GM12878 (cell line): Measurements from ENCODE around the gene ADIPOR1.

ENCODE experiments used
- BHLHE40 ChIP-seq, 2 experiments: fragments of 450-650 bp in 1 of 2; IDR thresholded peaks; 2 replicates each; pipeline ENCODE4 v1.6.1; 2011 to 2017; ENCODE audit warnings: low read depth in 2 of 2, borderline replicate concordance in 1 of 2, improper control_type of control experiment in 1 of 2, low read length in 1 of 2, mild to moderate bottlenecking in 1 of 2
- CHD2 ChIP-seq: IDR thresholded peaks from 2 replicates; pipeline ENCODE4 v1.6.1; 2011; ENCODE audit warnings: low read depth, low read length, improper control_type of control experiment, borderline replicate concordance
- CREM ChIP-seq: IDR thresholded peaks from 2 replicates; pipeline ENCODE4 v1.6.1; 2014; ENCODE audit warnings: antibody characterized with exemption, low read depth
- HDAC2 ChIP-seq: fragments of 200-600 bp; sonication (generic); IDR thresholded peaks from 2 replicates; pipeline ENCODE4 v1.6.1; 2017
- NR2C2 ChIP-seq: IDR thresholded peaks from 2 replicates; pipeline ENCODE4 v1.6.1; 2011; ENCODE audit warnings: borderline replicate concordance, low read depth; ENCODE audit not compliant: control insufficient read depth, insufficient read length
- POLR2A ChIP-seq: IDR thresholded peaks from 2 replicates; pipeline ENCODE4 v1.6.1; 2011; ENCODE audit warnings: low read depth, mild to moderate bottlenecking, low read length
- RFX5 ChIP-seq: IDR thresholded peaks from 2 replicates; pipeline ENCODE4 v1.6.1; 2011; ENCODE audit warnings: low read depth, low read length, improper control_type of control experiment
- SMAD1 ChIP-seq: fragments of 450-650 bp; IDR thresholded peaks from 2 replicates; pipeline ENCODE4 v1.6.1; 2018; ENCODE audit warnings: mild to moderate bottlenecking, low read depth; ENCODE audit not compliant: partially characterized antibody
- TF ChIP-seq, protein P1 (sequence below), 3 experiments: IDR thresholded peaks in 2 of 3; conservative IDR thresholded peaks in 1 of 3; 2 replicates each; pipeline ENCODE4 v1.5.1; 2011; ENCODE audit warnings: low read depth in 3 of 3, low read length in 3 of 3, mild to moderate bottlenecking in 3 of 3, control low read depth in 2 of 3, moderate library complexity in 2 of 3, inconsistent platforms in 1 of 3, mixed read lengths in 1 of 3; ENCODE audit not compliant: control insufficient read depth in 2 of 3, insufficient read depth in 1 of 3; ENCODE audit errors: extremely low read depth in 1 of 3
- TF ChIP-seq, protein P2 (sequence below): fragments of 450-650 bp; IDR thresholded peaks from 2 replicates; pipeline ENCODE4 v1.6.1; 2016; ENCODE audit warnings: mild to moderate bottlenecking, moderate library complexity, borderline replicate concordance

DNA sequence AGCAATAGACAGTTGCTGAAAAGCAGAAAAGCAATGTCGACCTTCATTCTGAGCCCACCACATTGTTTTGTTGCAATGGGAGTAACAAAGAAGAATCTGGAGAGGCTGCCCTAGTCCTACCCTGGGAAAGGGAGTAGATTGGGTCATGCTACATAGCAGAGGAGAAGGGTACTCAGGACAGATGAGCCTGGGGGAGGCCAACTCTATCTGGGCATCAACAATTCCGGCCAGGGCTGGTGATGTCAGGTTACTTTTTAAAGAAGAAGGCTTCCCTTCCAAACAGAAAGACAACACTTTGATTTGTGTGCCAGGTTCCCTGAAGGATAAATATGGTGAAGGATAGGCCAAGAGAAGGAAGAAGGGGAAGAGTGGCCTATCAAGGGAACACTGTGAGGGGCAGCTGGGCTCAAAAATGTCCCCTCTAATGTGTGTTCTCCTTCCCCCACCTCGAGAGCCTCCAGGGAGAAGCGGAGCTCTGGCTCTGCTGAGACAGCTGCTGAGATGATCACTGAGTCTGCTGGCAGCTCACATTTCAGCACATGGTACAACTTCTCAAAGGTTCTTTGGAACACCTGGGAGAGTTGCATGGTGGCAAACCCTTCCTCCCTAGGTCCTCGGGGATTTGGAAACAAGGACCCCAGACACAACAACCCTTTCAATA, 3.2 kb upstream of the ADIPOR1 start:
- TF ChIP-seq CHD2 (no peak), BHLHE40 (IDR thresholded peaks at IDR 0.05; ENCODE audit: borderline replicate concordance in 1 of 2, low read depth in 2 of 2, low read length in 1 of 2) (no peak), HDAC2 (no peak), RFX5 (no peak), CREM (no peak), POLR2A (no peak), NR2C2 (no peak), SMAD1 (no peak)
- TF ChIP-seq, protein P1, sequence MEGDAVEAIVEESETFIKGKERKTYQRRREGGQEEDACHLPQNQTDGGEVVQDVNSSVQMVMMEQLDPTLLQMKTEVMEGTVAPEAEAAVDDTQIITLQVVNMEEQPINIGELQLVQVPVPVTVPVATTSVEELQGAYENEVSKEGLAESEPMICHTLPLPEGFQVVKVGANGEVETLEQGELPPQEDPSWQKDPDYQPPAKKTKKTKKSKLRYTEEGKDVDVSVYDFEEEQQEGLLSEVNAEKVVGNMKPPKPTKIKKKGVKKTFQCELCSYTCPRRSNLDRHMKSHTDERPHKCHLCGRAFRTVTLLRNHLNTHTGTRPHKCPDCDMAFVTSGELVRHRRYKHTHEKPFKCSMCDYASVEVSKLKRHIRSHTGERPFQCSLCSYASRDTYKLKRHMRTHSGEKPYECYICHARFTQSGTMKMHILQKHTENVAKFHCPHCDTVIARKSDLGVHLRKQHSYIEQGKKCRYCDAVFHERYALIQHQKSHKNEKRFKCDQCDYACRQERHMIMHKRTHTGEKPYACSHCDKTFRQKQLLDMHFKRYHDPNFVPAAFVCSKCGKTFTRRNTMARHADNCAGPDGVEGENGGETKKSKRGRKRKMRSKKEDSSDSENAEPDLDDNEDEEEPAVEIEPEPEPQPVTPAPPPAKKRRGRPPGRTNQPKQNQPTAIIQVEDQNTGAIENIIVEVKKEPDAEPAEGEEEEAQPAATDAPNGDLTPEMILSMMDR (IDR thresholded peaks at IDR 0.05 in 2 of 3, conservative IDR thresholded peaks at IDR 0.05 in 1 of 3; ENCODE audit: control insufficient read depth in 2 of 3, extremely low read depth in 1 of 3, insufficient read depth in 1 of 3, low read depth in 3 of 3, low read length in 3 of 3): no peak
- TF ChIP-seq, protein P2, sequence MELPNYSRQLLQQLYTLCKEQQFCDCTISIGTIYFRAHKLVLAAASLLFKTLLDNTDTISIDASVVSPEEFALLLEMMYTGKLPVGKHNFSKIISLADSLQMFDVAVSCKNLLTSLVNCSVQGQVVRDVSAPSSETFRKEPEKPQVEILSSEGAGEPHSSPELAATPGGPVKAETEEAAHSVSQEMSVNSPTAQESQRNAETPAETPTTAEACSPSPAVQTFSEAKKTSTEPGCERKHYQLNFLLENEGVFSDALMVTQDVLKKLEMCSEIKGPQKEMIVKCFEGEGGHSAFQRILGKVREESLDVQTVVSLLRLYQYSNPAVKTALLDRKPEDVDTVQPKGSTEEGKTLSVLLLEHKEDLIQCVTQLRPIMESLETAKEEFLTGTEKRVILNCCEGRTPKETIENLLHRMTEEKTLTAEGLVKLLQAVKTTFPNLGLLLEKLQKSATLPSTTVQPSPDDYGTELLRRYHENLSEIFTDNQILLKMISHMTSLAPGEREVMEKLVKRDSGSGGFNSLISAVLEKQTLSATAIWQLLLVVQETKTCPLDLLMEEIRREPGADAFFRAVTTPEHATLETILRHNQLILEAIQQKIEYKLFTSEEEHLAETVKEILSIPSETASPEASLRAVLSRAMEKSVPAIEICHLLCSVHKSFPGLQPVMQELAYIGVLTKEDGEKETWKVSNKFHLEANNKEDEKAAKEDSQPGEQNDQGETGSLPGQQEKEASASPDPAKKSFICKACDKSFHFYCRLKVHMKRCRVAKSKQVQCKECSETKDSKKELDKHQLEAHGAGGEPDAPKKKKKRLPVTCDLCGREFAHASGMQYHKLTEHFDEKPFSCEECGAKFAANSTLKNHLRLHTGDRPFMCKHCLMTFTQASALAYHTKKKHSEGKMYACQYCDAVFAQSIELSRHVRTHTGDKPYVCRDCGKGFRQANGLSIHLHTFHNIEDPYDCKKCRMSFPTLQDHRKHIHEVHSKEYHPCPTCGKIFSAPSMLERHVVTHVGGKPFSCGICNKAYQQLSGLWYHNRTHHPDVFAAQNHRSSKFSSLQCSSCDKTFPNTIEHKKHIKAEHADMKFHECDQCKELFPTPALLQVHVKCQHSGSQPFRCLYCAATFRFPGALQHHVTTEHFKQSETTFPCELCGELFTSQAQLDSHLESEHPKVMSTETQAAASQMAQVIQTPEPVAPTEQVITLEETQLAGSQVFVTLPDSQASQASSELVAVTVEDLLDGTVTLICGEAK: no peak
